SK-N-SH (cell line): ENCODE measurements around the gene STT3A.

ENCODE experiments used
- EZH2phosphoT487 ChIP-seq: fragments of 200-600 bp; sonication (generic); IDR thresholded peaks from 2 replicates; pipeline ENCODE4 v1.6.1; 2017; ENCODE audit warnings: low read depth, mixed run types, mild to moderate bottlenecking, antibody characterized with exemption, moderate library complexity, borderline replicate concordance
- FOXJ3 ChIP-seq: sonication (generic); formaldehyde crosslinking; IDR thresholded peaks from 2 replicates; pipeline ENCODE4 v1.5.1; 2020; ENCODE audit warnings: mild to moderate bottlenecking, missing genetic modification reagents
- FOXM1 ChIP-seq: IDR thresholded peaks from 2 replicates; pipeline ENCODE4 v1.4.0; 2012; ENCODE audit warnings: low read depth, mild to moderate bottlenecking
- NFIC ChIP-seq: IDR thresholded peaks from 2 replicates; pipeline ENCODE4 v1.4.0; 2012; ENCODE audit warnings: borderline replicate concordance
- NRF1 ChIP-seq: IDR thresholded peaks from 2 replicates; pipeline ENCODE4 v1.6.1; 2012; ENCODE audit warnings: low read depth, mild to moderate bottlenecking, low read length
- SIN3A ChIP-seq: IDR thresholded peaks from 2 replicates; pipeline ENCODE4 v1.6.1; 2012; ENCODE audit warnings: low read depth, mild to moderate bottlenecking, low read length, moderate library complexity, borderline replicate concordance
- TAF1 ChIP-seq: IDR thresholded peaks from 2 replicates; pipeline ENCODE4 v1.6.1; 2012; ENCODE audit warnings: low read depth, mild to moderate bottlenecking, low read length, moderate library complexity, borderline replicate concordance
- TCF12 ChIP-seq: IDR thresholded peaks from 2 replicates; pipeline ENCODE4 v1.4.0; 2012
- TEAD4 ChIP-seq: IDR thresholded peaks from 2 replicates; pipeline ENCODE4 v1.4.0; 2012; ENCODE audit warnings: mild to moderate bottlenecking, borderline replicate concordance; ENCODE audit not compliant: insufficient read depth
- TF ChIP-seq, protein P1 (sequence below): fragments of 200-600 bp; sonication (generic); IDR thresholded peaks from 2 replicates; pipeline ENCODE4 v1.6.1; 2017; ENCODE audit warnings: antibody characterized with exemption, mild to moderate bottlenecking, moderate library complexity
- TF ChIP-seq, protein P2 (sequence below): IDR thresholded peaks from 2 replicates; pipeline ENCODE4 v1.4.0; 2012; ENCODE audit warnings: low read depth
- TF ChIP-seq, protein P3 (sequence below): IDR thresholded peaks from 2 replicates; pipeline ENCODE4 v1.6.1; 2012; ENCODE audit warnings: mild to moderate bottlenecking, low read depth, low read length, moderate library complexity

- TF ChIP-seq, protein P1, sequence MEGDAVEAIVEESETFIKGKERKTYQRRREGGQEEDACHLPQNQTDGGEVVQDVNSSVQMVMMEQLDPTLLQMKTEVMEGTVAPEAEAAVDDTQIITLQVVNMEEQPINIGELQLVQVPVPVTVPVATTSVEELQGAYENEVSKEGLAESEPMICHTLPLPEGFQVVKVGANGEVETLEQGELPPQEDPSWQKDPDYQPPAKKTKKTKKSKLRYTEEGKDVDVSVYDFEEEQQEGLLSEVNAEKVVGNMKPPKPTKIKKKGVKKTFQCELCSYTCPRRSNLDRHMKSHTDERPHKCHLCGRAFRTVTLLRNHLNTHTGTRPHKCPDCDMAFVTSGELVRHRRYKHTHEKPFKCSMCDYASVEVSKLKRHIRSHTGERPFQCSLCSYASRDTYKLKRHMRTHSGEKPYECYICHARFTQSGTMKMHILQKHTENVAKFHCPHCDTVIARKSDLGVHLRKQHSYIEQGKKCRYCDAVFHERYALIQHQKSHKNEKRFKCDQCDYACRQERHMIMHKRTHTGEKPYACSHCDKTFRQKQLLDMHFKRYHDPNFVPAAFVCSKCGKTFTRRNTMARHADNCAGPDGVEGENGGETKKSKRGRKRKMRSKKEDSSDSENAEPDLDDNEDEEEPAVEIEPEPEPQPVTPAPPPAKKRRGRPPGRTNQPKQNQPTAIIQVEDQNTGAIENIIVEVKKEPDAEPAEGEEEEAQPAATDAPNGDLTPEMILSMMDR: no peak
- TF ChIP-seq FOXJ3 (CRISPR knock-in tag): no peak
- TF ChIP-seq TEAD4: no peak
- TF ChIP-seq NRF1: no peak
- no peak for TF ChIP-seq FOXM1
- TF ChIP-seq TAF1: no peak
- TF ChIP-seq, protein P2, sequence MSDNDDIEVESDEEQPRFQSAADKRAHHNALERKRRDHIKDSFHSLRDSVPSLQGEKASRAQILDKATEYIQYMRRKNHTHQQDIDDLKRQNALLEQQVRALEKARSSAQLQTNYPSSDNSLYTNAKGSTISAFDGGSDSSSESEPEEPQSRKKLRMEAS: no peak
- TF ChIP-seq TCF12: no peak
- TF ChIP-seq, protein P3, sequence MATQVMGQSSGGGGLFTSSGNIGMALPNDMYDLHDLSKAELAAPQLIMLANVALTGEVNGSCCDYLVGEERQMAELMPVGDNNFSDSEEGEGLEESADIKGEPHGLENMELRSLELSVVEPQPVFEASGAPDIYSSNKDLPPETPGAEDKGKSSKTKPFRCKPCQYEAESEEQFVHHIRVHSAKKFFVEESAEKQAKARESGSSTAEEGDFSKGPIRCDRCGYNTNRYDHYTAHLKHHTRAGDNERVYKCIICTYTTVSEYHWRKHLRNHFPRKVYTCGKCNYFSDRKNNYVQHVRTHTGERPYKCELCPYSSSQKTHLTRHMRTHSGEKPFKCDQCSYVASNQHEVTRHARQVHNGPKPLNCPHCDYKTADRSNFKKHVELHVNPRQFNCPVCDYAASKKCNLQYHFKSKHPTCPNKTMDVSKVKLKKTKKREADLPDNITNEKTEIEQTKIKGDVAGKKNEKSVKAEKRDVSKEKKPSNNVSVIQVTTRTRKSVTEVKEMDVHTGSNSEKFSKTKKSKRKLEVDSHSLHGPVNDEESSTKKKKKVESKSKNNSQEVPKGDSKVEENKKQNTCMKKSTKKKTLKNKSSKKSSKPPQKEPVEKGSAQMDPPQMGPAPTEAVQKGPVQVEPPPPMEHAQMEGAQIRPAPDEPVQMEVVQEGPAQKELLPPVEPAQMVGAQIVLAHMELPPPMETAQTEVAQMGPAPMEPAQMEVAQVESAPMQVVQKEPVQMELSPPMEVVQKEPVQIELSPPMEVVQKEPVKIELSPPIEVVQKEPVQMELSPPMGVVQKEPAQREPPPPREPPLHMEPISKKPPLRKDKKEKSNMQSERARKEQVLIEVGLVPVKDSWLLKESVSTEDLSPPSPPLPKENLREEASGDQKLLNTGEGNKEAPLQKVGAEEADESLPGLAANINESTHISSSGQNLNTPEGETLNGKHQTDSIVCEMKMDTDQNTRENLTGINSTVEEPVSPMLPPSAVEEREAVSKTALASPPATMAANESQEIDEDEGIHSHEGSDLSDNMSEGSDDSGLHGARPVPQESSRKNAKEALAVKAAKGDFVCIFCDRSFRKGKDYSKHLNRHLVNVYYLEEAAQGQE: no peak
- TF ChIP-seq SIN3A: no peak
- no peak for TF ChIP-seq NFIC
- no peak for TF ChIP-seq EZH2phosphoT487
Observed at GRCh38 chr11:125562430-125562829, 30.2 kb upstream of the STT3A start.
